WTC11 (cell line): ENCODE measurements around the gene PIGU. TPM values are rescaled to one million over a fixed set of nuclear protein-coding genes. Genes with fewer than 3 reads are reported as not detected.

Source experiments
- ATAC-seq: fragments of 200-7000 bp; cut with Tn5 transposase; 2 replicates; pipeline ENCODE4 v1.10.0; 2021; ENCODE audit warnings: mild to moderate bottlenecking, moderate library complexity
- CTCF ChIA-PET: fragments of 300-600 bp; sonication (Branson Sonifier 250); formaldehyde crosslinking; loops from one replicate; lab custom pipeline; 2021; ENCODE audit warnings: antibody characterized with exemption; lab: Charles Lee
- POLR2A ChIA-PET: fragments of 350-600 bp; sonication (Branson Sonifier 250); formaldehyde crosslinking; loops from one replicate; lab custom pipeline; 2021; ENCODE audit warnings: antibody characterized with exemption; lab: Charles Lee
- DNase-seq: peaks from one replicate; pipeline ENCODE4 v3.0.0; 2021; ENCODE audit warnings: low spot score
- H3K27ac Mint-ChIP-seq: 2 replicates; pipeline ENCODE4 v1.8.0; 2021; ENCODE audit warnings: mixed read lengths
- H3K27me3 Mint-ChIP-seq: 2 replicates; pipeline ENCODE4 v1.8.0; 2021; ENCODE audit warnings: low read depth, mild to moderate bottlenecking, moderate library complexity, mixed read lengths
- H3K36me3 Mint-ChIP-seq: 2 replicates; pipeline ENCODE4 v1.8.0; 2021; ENCODE audit warnings: mixed read lengths
- H3K4me1 Mint-ChIP-seq: 2 replicates; pipeline ENCODE4 v1.8.0; 2022; ENCODE audit warnings: mixed read lengths
- H3K4me3 Mint-ChIP-seq: 2 replicates; pipeline ENCODE4 v1.8.0; 2021; ENCODE audit warnings: mild to moderate bottlenecking, moderate library complexity, mixed read lengths
- H3K9me3 Mint-ChIP-seq: 2 replicates; pipeline ENCODE4 v1.8.0; 2021; ENCODE audit warnings: mixed read lengths
- CREM ChIP-seq: sonication (generic); formaldehyde crosslinking; IDR thresholded peaks from 2 replicates; pipeline ENCODE4 v1.8.1; 2022; ENCODE audit warnings: mild to moderate bottlenecking, missing genetic modification reagents, moderate library complexity
- ELF4 ChIP-seq: sonication (generic); formaldehyde crosslinking; IDR thresholded peaks from 2 replicates; pipeline ENCODE4 v1.8.1; 2022; ENCODE audit warnings: low read depth, mild to moderate bottlenecking, moderate library complexity, missing genetic modification reagents
- GTF2I ChIP-seq: fragments of 250-450 bp; sonication (Bioruptor Pico); conservative IDR thresholded peaks from 2 replicates; pipeline ENCODE4 v1.4.0; 2021; ENCODE audit warnings: mild to moderate bottlenecking
- IRF2 ChIP-seq: sonication (generic); formaldehyde crosslinking; IDR thresholded peaks from 2 replicates; pipeline ENCODE4 v1.8.0; 2022; ENCODE audit warnings: low read depth, missing genetic modification reagents, borderline replicate concordance
- JUN ChIP-seq: sonication (generic); formaldehyde crosslinking; IDR thresholded peaks from 2 replicates; pipeline ENCODE4 v1.8.0; 2023; ENCODE audit warnings: mild to moderate bottlenecking, missing genetic modification reagents
- RELA ChIP-seq: sonication (generic); formaldehyde crosslinking; IDR thresholded peaks from 2 replicates; pipeline ENCODE4 v1.8.1; 2022; ENCODE audit warnings: missing genetic modification reagents, mild to moderate bottlenecking, borderline replicate concordance
- SOX15 ChIP-seq: fragments of 250-450 bp; sonication (Bioruptor Pico); IDR thresholded peaks from 2 replicates; pipeline ENCODE4 v1.9.0; 2021; ENCODE audit warnings: mild to moderate bottlenecking
- SP1 ChIP-seq: sonication (generic); formaldehyde crosslinking; conservative IDR thresholded peaks from 2 replicates; pipeline ENCODE4 v1.8.1; 2022; ENCODE audit warnings: missing genetic modification reagents
- ZBTB21 ChIP-seq: sonication (generic); formaldehyde crosslinking; IDR thresholded peaks from 2 replicates; pipeline ENCODE4 v1.8.1; 2023; ENCODE audit warnings: mild to moderate bottlenecking, missing genetic modification reagents, borderline replicate concordance
- ZNF138 ChIP-seq: sonication (generic); formaldehyde crosslinking; conservative IDR thresholded peaks from 2 replicates; pipeline ENCODE4 v1.8.1; 2022; ENCODE audit warnings: mild to moderate bottlenecking, moderate library complexity, missing genetic modification reagents
- ZNF219 ChIP-seq: sonication (generic); formaldehyde crosslinking; IDR thresholded peaks from 2 replicates; pipeline ENCODE4 v1.8.0; 2023; ENCODE audit warnings: missing genetic modification reagents, mild to moderate bottlenecking, borderline replicate concordance
- total RNA-seq: library from RNA; stranded (reverse); gene quantifications from 3 replicates; pipeline ENCODE4 v1.2.3, GENCODE V29; 2021
- TF ChIP-seq, protein P1 (sequence below): fragments of 250-450 bp; sonication (Bioruptor Pico); conservative IDR thresholded peaks from 2 replicates; pipeline ENCODE4 v1.9.0; 2021; ENCODE audit warnings: mild to moderate bottlenecking
- TF ChIP-seq, protein P2 (sequence below): sonication (generic); formaldehyde crosslinking; IDR thresholded peaks from 2 replicates; pipeline ENCODE4 v1.8.0; 2023; ENCODE audit warnings: missing genetic modification reagents, mild to moderate bottlenecking, borderline replicate concordance
- TF ChIP-seq, protein P3 (sequence below): fragments of 250-450 bp; sonication (Bioruptor Pico); IDR thresholded peaks from 2 replicates; pipeline ENCODE4 v1.8.0; 2021; ENCODE audit warnings: mild to moderate bottlenecking
- TF ChIP-seq, protein P4 (sequence below): fragments of 250-450 bp; sonication (Bioruptor Pico); IDR thresholded peaks from 2 replicates; pipeline ENCODE4 v1.9.0; 2021; ENCODE audit warnings: mild to moderate bottlenecking, borderline replicate concordance
- TF ChIP-seq, protein P5 (sequence below): fragments of 250-450 bp; sonication (Bioruptor Pico); IDR thresholded peaks from 2 replicates; pipeline ENCODE4 v1.9.0; 2021; ENCODE audit warnings: mild to moderate bottlenecking
- TF ChIP-seq, protein P6 (sequence below): sonication (generic); formaldehyde crosslinking; IDR thresholded peaks from 2 replicates; pipeline ENCODE4 v1.8.0; 2022; ENCODE audit warnings: mild to moderate bottlenecking, missing genetic modification reagents

Gene PIGU
- total RNA-seq, 1 experiment from 2014 or later = 24.8 TPM

DNA sequence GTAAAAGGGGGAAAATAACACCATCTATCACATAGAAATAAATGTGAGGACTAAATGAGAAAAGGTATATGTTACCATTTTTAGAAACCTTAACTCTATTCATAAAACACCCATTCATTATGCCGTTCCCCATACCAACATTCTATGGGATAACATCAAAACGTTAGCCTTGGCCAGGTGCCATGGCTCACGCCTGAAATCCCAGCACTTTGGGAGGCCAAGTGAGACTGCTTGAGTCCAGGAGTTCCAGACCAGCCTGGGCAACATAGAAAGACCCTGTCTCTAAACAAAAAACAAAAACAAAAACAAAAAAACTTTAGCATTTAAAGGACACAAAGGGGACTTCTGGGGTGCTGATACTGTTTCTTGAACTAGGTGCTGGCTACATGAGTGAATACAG is 1.3 kb downstream of the PIGU start:
- CTCF ChIA-PET = interaction anchor here (0.6 to 2.3 kb wide), 4 partner anchors 33 to 845 kb away, joined by 3 to 13 read pairs (median 6); no protein-coding TSS in a partner anchor
- DNase-seq (no peak), ATAC-seq (no peak)
- Mint-ChIP-seq H3K9me3 (no peaks in the 10 kb centered on the region; the same call in 1 of the 2 replicates), H3K27ac (no peak overlapping the region), H3K4me3 (peak overlapping the region; percentile 99), H3K36me3 (no peaks in the 10 kb centered on the region), H3K4me1 (peaks cover 6% of the 10 kb centered on the region), H3K27me3 (no peaks in the 10 kb centered on the region; the same call in 1 of the 2 replicates)
- POLR2A ChIA-PET = no interaction called here
- TF ChIP-seq, protein P1, sequence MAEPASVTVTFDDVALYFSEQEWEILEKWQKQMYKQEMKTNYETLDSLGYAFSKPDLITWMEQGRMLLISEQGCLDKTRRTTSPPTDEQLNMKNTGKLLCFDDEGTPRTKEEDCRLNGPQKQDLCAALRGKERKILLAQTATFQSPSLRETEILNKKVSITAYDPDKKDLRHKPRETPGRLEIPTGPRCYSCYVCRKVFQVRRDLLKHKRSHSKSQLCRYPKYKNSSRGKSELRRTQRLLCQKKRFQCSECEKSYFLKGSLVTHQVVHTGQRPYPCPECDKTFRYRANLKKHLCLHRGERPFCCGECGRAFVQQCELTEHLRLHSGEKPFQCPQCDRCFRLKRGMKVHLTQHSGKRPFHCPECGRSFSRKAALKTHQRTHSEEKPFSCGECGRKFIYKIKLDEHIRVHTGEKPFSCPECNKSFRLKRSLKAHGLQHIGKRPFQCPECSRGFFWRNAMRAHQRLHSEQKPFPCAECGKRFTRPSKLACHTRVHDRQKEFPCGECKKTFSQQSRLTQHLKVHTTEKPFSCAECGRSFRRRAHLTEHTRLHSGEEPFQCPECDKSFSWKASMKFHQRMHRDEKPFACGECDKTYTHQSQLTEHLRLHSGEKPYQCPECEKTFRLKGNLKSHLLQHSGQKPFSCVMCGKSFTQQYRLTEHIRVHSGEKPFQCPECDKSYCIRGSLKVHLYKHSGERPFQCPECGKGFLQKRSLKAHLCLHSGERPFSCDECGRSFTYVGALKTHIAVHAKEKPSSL (CRISPR knock-in tag) = no peak
- TF ChIP-seq, protein P2, sequence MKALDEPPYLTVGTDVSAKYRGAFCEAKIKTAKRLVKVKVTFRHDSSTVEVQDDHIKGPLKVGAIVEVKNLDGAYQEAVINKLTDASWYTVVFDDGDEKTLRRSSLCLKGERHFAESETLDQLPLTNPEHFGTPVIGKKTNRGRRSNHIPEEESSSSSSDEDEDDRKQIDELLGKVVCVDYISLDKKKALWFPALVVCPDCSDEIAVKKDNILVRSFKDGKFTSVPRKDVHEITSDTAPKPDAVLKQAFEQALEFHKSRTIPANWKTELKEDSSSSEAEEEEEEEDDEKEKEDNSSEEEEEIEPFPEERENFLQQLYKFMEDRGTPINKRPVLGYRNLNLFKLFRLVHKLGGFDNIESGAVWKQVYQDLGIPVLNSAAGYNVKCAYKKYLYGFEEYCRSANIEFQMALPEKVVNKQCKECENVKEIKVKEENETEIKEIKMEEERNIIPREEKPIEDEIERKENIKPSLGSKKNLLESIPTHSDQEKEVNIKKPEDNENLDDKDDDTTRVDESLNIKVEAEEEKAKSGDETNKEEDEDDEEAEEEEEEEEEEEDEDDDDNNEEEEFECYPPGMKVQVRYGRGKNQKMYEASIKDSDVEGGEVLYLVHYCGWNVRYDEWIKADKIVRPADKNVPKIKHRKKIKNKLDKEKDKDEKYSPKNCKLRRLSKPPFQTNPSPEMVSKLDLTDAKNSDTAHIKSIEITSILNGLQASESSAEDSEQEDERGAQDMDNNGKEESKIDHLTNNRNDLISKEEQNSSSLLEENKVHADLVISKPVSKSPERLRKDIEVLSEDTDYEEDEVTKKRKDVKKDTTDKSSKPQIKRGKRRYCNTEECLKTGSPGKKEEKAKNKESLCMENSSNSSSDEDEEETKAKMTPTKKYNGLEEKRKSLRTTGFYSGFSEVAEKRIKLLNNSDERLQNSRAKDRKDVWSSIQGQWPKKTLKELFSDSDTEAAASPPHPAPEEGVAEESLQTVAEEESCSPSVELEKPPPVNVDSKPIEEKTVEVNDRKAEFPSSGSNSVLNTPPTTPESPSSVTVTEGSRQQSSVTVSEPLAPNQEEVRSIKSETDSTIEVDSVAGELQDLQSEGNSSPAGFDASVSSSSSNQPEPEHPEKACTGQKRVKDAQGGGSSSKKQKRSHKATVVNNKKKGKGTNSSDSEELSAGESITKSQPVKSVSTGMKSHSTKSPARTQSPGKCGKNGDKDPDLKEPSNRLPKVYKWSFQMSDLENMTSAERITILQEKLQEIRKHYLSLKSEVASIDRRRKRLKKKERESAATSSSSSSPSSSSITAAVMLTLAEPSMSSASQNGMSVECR (CRISPR knock-in tag) = no peak
- TF ChIP-seq IRF2 (CRISPR knock-in tag) (no peak), RELA (CRISPR knock-in tag) (no peak), SOX15 (CRISPR knock-in tag) (no peak), SP1 (CRISPR knock-in tag) (no peak), ZNF219 (no peak), CREM (no peak), ZNF138 (CRISPR knock-in tag) (no peak), JUN (no peak), GTF2I (no peak), ZBTB21 (CRISPR knock-in tag) (no peak), ELF4 (CRISPR knock-in tag) (no peak)
- TF ChIP-seq, protein P3, sequence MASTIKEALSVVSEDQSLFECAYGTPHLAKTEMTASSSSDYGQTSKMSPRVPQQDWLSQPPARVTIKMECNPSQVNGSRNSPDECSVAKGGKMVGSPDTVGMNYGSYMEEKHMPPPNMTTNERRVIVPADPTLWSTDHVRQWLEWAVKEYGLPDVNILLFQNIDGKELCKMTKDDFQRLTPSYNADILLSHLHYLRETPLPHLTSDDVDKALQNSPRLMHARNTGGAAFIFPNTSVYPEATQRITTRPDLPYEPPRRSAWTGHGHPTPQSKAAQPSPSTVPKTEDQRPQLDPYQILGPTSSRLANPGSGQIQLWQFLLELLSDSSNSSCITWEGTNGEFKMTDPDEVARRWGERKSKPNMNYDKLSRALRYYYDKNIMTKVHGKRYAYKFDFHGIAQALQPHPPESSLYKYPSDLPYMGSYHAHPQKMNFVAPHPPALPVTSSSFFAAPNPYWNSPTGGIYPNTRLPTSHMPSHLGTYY (CRISPR knock-in tag) = no peak
- TF ChIP-seq, protein P4, sequence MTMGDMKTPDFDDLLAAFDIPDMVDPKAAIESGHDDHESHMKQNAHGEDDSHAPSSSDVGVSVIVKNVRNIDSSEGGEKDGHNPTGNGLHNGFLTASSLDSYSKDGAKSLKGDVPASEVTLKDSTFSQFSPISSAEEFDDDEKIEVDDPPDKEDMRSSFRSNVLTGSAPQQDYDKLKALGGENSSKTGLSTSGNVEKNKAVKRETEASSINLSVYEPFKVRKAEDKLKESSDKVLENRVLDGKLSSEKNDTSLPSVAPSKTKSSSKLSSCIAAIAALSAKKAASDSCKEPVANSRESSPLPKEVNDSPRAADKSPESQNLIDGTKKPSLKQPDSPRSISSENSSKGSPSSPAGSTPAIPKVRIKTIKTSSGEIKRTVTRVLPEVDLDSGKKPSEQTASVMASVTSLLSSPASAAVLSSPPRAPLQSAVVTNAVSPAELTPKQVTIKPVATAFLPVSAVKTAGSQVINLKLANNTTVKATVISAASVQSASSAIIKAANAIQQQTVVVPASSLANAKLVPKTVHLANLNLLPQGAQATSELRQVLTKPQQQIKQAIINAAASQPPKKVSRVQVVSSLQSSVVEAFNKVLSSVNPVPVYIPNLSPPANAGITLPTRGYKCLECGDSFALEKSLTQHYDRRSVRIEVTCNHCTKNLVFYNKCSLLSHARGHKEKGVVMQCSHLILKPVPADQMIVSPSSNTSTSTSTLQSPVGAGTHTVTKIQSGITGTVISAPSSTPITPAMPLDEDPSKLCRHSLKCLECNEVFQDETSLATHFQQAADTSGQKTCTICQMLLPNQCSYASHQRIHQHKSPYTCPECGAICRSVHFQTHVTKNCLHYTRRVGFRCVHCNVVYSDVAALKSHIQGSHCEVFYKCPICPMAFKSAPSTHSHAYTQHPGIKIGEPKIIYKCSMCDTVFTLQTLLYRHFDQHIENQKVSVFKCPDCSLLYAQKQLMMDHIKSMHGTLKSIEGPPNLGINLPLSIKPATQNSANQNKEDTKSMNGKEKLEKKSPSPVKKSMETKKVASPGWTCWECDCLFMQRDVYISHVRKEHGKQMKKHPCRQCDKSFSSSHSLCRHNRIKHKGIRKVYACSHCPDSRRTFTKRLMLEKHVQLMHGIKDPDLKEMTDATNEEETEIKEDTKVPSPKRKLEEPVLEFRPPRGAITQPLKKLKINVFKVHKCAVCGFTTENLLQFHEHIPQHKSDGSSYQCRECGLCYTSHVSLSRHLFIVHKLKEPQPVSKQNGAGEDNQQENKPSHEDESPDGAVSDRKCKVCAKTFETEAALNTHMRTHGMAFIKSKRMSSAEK (CRISPR knock-in tag) = no peak
- TF ChIP-seq, protein P5, sequence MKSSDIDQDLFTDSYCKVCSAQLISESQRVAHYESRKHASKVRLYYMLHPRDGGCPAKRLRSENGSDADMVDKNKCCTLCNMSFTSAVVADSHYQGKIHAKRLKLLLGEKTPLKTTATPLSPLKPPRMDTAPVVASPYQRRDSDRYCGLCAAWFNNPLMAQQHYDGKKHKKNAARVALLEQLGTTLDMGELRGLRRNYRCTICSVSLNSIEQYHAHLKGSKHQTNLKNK (CRISPR knock-in tag) = no peak
- TF ChIP-seq, protein P6, sequence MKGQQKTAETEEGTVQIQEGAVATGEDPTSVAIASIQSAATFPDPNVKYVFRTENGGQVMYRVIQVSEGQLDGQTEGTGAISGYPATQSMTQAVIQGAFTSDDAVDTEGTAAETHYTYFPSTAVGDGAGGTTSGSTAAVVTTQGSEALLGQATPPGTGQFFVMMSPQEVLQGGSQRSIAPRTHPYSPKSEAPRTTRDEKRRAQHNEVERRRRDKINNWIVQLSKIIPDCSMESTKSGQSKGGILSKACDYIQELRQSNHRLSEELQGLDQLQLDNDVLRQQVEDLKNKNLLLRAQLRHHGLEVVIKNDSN (CRISPR knock-in tag) = no peak
